ENCODE measurements around the gene ALOX5AP.

ALOX5AP gene

DNA sequence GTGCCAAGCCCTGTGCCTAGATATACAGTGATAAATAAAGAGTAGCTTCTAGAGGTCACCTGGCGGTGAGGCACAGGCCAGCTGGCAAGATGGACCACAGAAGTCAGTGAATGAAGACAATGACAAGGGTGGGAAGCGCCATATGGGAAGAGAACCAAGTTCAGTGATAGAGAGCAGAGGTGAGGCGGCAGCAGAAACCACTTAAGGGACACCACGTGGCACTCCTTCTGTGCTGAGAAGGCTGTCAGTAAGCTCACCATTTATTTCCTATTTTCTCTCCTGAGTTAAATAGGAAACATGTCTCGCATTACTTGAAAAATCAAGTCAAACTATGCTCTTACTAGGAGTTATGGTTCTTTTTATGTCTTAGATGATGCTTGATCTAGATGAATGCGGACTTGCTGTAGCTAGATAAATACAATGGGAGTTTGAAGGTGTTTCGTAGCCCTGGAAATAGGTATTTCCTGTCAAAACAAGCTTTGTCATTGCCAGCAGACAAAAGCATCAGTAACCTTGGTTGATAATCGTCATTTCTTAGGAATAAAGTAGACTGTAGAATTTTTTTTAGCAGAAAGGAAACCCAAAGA lies 17.8 kb downstream of the ALOX5AP start:
- Histone ChIP-seq H4K20me1 (ENCODE audit: insufficient read depth, low read length) (no peaks in the 10 kb centered on the region), H2AFZ (ENCODE audit: low read depth, low read length) (no peak overlapping the region), H3K9me3 (ENCODE audit: insufficient read depth, low read length, severe bottlenecking) (peaks cover 2% of the 10 kb centered on the region), H3K79me2 (ENCODE audit: insufficient read depth, low read length) (no peaks in the 10 kb centered on the region), H3K27ac (ENCODE audit: low read length) (peak overlapping the region; percentile 3; the same call in 1 of the 2 replicates), H3K27me3 (ENCODE audit: insufficient read depth, low read length, poor library complexity) (no peaks in the 10 kb centered on the region), H3K36me3 (ENCODE audit: insufficient read depth, low read length) (0 out of 2 replicates have a peak, but pooled peaks cover 4% of the 10 kb centered on the region), H3K4me3 (ENCODE audit: low read depth in 1 of 2, low read length in 2 of 2) (no peak overlapping the region), H3K4me2 (ENCODE audit: insufficient read depth, low read length) (no peak overlapping the region), H3K4me1 (ENCODE audit: insufficient read depth, low read length) (peaks cover 23% of the 10 kb centered on the region), H3K9ac (ENCODE audit: low read depth, low read length) (no peak overlapping the region)
- ATAC-seq (ENCODE audit: insufficient read depth, low read depth) (no peak), DNase-seq (no peak)
- no peak for TF ChIP-seq EZH2 (IDR thresholded peaks at IDR 0.05; ENCODE audit: borderline replicate concordance, low read depth, low read length, severe bottlenecking)
- TF ChIP-seq, protein P1, sequence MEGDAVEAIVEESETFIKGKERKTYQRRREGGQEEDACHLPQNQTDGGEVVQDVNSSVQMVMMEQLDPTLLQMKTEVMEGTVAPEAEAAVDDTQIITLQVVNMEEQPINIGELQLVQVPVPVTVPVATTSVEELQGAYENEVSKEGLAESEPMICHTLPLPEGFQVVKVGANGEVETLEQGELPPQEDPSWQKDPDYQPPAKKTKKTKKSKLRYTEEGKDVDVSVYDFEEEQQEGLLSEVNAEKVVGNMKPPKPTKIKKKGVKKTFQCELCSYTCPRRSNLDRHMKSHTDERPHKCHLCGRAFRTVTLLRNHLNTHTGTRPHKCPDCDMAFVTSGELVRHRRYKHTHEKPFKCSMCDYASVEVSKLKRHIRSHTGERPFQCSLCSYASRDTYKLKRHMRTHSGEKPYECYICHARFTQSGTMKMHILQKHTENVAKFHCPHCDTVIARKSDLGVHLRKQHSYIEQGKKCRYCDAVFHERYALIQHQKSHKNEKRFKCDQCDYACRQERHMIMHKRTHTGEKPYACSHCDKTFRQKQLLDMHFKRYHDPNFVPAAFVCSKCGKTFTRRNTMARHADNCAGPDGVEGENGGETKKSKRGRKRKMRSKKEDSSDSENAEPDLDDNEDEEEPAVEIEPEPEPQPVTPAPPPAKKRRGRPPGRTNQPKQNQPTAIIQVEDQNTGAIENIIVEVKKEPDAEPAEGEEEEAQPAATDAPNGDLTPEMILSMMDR (IDR thresholded peaks at IDR 0.05; ENCODE audit: borderline replicate concordance, extremely low read depth, low read length, poor library complexity, severe bottlenecking): no peak

DNA sequence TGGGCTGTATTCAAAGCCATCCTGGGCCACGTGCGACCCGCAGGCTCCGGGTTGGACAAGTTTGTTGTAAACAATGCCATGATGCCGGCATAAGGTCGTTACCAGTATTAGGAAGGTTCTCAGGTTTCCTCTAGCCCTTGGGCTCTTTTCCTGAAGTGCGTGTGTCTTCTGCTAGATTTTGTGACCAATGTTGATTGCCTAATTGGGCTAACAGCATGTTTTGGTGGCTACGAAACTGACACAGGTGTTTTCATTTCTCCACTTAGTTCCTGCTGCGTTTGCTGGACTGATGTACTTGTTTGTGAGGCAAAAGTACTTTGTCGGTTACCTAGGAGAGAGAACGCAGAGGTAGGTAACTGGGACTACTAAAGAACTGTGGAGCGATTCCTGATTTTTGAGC lies 20.3 kb downstream of the ALOX5AP start:
- Histone ChIP-seq H4K20me1 (ENCODE audit: insufficient read depth, low read length) (no peaks in the 10 kb centered on the region), H3K9me3 (ENCODE audit: insufficient read depth, low read length, severe bottlenecking) (peaks cover 2% of the 10 kb centered on the region), H3K36me3 (ENCODE audit: insufficient read depth, low read length) (0 out of 2 replicates have a peak, but pooled peaks cover 4% of the 10 kb centered on the region), H3K9ac (ENCODE audit: low read depth, low read length) (no peak overlapping the region), H2AFZ (ENCODE audit: low read depth, low read length) (no peak overlapping the region), H3K27me3 (ENCODE audit: insufficient read depth, low read length, poor library complexity) (no peaks in the 10 kb centered on the region), H3K4me1 (ENCODE audit: insufficient read depth, low read length) (peaks cover 20% of the 10 kb centered on the region), H3K79me2 (ENCODE audit: insufficient read depth, low read length) (no peaks in the 10 kb centered on the region), H3K4me2 (ENCODE audit: insufficient read depth, low read length) (no peak overlapping the region), H3K4me3 (ENCODE audit: low read depth in 1 of 2, low read length in 2 of 2) (no peak overlapping the region), H3K27ac (ENCODE audit: low read length) (no peak overlapping the region)
- ATAC-seq (ENCODE audit: insufficient read depth, low read depth): no peak
- TF ChIP-seq, protein P1 (IDR thresholded peaks at IDR 0.05; ENCODE audit: borderline replicate concordance, extremely low read depth, low read length, poor library complexity, severe bottlenecking): no peak
- no peak for DNase-seq

DNA sequence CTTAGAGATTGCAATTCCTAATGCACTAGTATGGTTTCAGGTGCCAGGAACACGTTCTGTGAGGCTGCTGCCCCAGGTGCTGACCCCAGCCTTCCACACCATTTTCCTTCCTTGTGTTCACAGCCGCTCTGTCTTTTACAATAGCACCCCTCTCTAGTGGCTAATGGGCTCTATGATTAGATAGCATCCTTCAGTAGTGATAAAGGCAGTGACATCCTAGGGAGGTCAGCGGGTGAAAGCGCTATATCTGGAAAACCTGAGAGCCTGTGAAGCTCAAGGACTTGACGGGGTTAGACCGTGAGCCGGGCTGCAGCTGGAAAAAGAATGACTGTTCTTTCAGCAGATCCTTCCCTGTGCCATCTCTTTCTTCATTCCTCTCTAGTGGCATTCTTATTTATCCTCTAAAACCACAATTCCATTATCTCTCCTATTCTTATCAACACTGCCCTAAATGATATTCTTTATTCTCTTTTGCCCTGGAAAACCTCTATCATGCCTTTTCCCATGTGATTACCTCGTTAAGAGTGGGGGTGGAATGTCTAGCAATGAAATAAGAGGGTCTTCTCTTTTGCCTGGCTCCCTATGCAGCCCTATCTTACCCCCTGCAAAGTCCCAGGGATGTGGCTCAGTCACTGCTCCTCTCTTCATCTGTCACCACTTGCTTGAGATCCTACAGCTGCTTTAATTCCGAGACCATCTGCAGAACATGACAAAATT lies 21.8 kb downstream of the ALOX5AP start:
- Histone ChIP-seq H3K79me2 (ENCODE audit: insufficient read depth, low read length) (no peaks in the 10 kb centered on the region), H3K27me3 (ENCODE audit: insufficient read depth, low read length, poor library complexity) (no peaks in the 10 kb centered on the region), H3K4me3 (ENCODE audit: low read depth in 1 of 2, low read length in 2 of 2) (no peak overlapping the region), H3K9ac (ENCODE audit: low read depth, low read length) (no peak overlapping the region), H3K9me3 (ENCODE audit: insufficient read depth, low read length, severe bottlenecking) (no peaks in the 10 kb centered on the region), H3K4me1 (ENCODE audit: insufficient read depth, low read length) (peaks cover 5% of the 10 kb centered on the region), H2AFZ (ENCODE audit: low read depth, low read length) (no peak overlapping the region), H3K4me2 (ENCODE audit: insufficient read depth, low read length) (no peak overlapping the region), H4K20me1 (ENCODE audit: insufficient read depth, low read length) (no peaks in the 10 kb centered on the region), H3K36me3 (ENCODE audit: insufficient read depth, low read length) (0 out of 2 replicates have a peak, but pooled peaks cover 4% of the 10 kb centered on the region), H3K27ac (ENCODE audit: low read length) (no peak overlapping the region)
- ATAC-seq (ENCODE audit: insufficient read depth, low read depth): no peak
- TF ChIP-seq, protein P1 (IDR thresholded peaks at IDR 0.05; ENCODE audit: borderline replicate concordance, extremely low read depth, low read length, poor library complexity, severe bottlenecking): no peak
- no peak for TF ChIP-seq EZH2 (IDR thresholded peaks at IDR 0.05; ENCODE audit: borderline replicate concordance, low read depth, low read length, severe bottlenecking)
- DNase-seq: no peak
